Measurements from ENCODE around the gene MIR17HG. TPM values are rescaled to one million over a fixed set of nuclear protein-coding genes. Genes with fewer than 3 reads are reported as not detected.

Gene MIR17HG
- total RNA-seq, 2 donors from 2014 or later, result 2.7 to 16.5 TPM

- H3K27ac ChIP-seq, result no peak overlapping the region
- DNase-seq (ENCODE audit: low spot score) (no peak), ATAC-seq (ENCODE audit: insufficient number of reproducible peaks, low FRiP score, low read depth) (no peak)
- H3K9me3 ChIP-seq, result no peaks in the 10 kb centered on the region
- H3K36me3 ChIP-seq, result no peaks in the 10 kb centered on the region
- no peaks in the 10 kb centered on the region for H3K4me1 ChIP-seq (ENCODE audit: control insufficient read depth in 1 of 2, low read depth in 2 of 2)
- no peak for TF ChIP-seq CTCF (IDR thresholded peaks at IDR 0.05)
- no peaks in the 10 kb centered on the region for H3K27me3 ChIP-seq (replicated peaks; ENCODE audit: insufficient read depth)
- H3K4me3 ChIP-seq, result no peak overlapping the region
Observed at GRCh38 chr13:91372911-91373310, 25.4 kb downstream of the MIR17HG start.

DNA sequence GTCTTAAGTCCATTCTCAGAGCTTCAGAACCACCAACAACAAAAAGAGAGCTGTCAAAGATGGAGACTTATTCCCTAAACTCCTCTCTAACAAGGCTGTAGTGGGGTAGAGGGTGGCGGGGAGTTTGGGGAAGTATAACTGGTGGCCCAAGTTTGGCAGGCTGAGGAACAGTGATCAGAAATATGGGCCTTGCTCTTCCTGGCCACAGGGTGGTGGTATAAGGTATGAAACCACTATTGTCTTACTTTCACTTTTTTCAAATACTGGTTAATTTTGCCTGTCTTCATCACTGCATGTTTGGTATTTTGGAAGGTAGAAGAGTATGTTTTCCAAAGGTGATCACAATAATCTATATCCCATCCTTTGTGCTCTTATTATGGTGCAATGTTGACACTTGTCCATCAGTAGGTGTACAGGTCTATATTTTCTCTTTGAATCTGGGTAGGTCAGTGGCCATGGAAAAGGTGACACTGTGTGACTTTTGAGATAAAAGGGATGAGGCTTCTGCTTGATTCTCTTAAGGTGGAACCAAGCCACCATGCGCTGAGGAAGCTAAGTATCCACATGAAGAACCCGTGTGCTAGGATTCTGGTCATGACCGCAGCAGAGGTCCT lies 27.7 kb downstream of the MIR17HG start:
- H3K9me3 ChIP-seq, result no peaks in the 10 kb centered on the region
- no peaks in the 10 kb centered on the region for H3K4me1 ChIP-seq (ENCODE audit: control insufficient read depth in 1 of 2, low read depth in 2 of 2)
- H3K27ac ChIP-seq, result no peak overlapping the region
- TF ChIP-seq CTCF (IDR thresholded peaks at IDR 0.05), result no peak
- ATAC-seq (ENCODE audit: insufficient number of reproducible peaks, low FRiP score, low read depth), result no peak
- no peaks in the 10 kb centered on the region for H3K36me3 ChIP-seq
- H3K4me3 ChIP-seq, result no peak overlapping the region
- no peaks in the 10 kb centered on the region for H3K27me3 ChIP-seq (replicated peaks; ENCODE audit: insufficient read depth)
- no peak for DNase-seq (ENCODE audit: low spot score)

- ATAC-seq (ENCODE audit: insufficient number of reproducible peaks, low FRiP score, low read depth), result no peak
- DNase-seq (ENCODE audit: low spot score), result no peak
- H3K9me3 ChIP-seq, result no peaks in the 10 kb centered on the region
- no peak overlapping the region for H3K4me3 ChIP-seq
- no peaks in the 10 kb centered on the region for H3K4me1 ChIP-seq (ENCODE audit: control insufficient read depth in 1 of 2, low read depth in 2 of 2)
- no peaks in the 10 kb centered on the region for H3K27me3 ChIP-seq (replicated peaks; ENCODE audit: insufficient read depth)
- no peak overlapping the region for H3K27ac ChIP-seq
- TF ChIP-seq CTCF (IDR thresholded peaks at IDR 0.05), result no peak
- no peaks in the 10 kb centered on the region for H3K36me3 ChIP-seq
Observed at GRCh38 chr13:91381371-91381770, 33.9 kb downstream of the MIR17HG start.

- H3K4me3 ChIP-seq, result no peak overlapping the region
- DNase-seq (ENCODE audit: low spot score) (no peak), ATAC-seq (ENCODE audit: insufficient number of reproducible peaks, low FRiP score, low read depth) (no peak)
- H3K27me3 ChIP-seq (replicated peaks; ENCODE audit: insufficient read depth), result no peaks in the 10 kb centered on the region
- H3K27ac ChIP-seq, result no peak overlapping the region
- H3K36me3 ChIP-seq, result no peaks in the 10 kb centered on the region
- no peaks in the 10 kb centered on the region for H3K9me3 ChIP-seq
- H3K4me1 ChIP-seq (ENCODE audit: control insufficient read depth in 1 of 2, low read depth in 2 of 2), result no peaks in the 10 kb centered on the region
- no peak for TF ChIP-seq CTCF (IDR thresholded peaks at IDR 0.05)
Observed at GRCh38 chr13:91383836-91384235, 36.3 kb downstream of the MIR17HG start.

DNA sequence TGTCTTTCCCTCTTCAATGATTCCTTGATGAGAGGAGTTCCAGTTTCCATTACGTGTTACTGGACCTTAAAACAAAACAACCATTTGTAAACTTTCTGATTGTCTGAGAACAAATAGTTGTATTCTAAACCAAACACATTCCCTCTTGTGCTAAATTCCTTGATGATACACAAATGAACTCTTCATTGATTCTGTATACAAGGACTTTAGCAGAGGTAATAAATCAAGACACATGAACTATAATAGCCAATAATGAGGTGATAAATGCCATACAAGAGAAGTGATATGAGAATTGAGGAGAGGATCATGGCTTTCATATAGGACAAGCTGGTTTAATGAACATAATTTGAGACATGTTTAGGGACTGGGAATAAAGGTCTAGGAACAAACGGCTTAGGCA lies 37.4 kb downstream of the MIR17HG start:
- no peak overlapping the region for H3K27ac ChIP-seq
- H3K4me3 ChIP-seq, result no peak overlapping the region
- no peaks in the 10 kb centered on the region for H3K36me3 ChIP-seq
- DNase-seq (ENCODE audit: low spot score) (no peak), ATAC-seq (ENCODE audit: insufficient number of reproducible peaks, low FRiP score, low read depth) (no peak)
- H3K9me3 ChIP-seq, result no peaks in the 10 kb centered on the region
- H3K27me3 ChIP-seq (replicated peaks; ENCODE audit: insufficient read depth), result no peaks in the 10 kb centered on the region
- TF ChIP-seq CTCF (IDR thresholded peaks at IDR 0.05), result no peak
- H3K4me1 ChIP-seq (ENCODE audit: control insufficient read depth in 1 of 2, low read depth in 2 of 2), result no peaks in the 10 kb centered on the region

Measured in thoracic aorta (tissue), 2 donors.